HG02642 (cell line): ENCODE results near the gene COL6A1.

Experiments used
- ATAC-seq: cut with Tn5 transposase; IDR thresholded peaks from one replicate; pipeline ENCODE4 v1.9.1; 2021; ENCODE audit warnings: mild to moderate bottlenecking; ENCODE audit not compliant: unreplicated experiment, poor library complexity

The COL6A1 gene

GRCh38 chr21:45992301-45993209 lies 11.0 kb downstream of the COL6A1 start:
- ATAC-seq: no peak

- no peak for ATAC-seq
These were observed 11.9 kb downstream of the COL6A1 start for GRCh38 chr21:45993210-45994085.

GRCh38 chr21:45994086-45994661 lies 12.6 kb downstream of the COL6A1 start:
- no peak for ATAC-seq

GRCh38 chr21:45994759-45995685 lies 13.5 kb downstream of the COL6A1 start:
- no peak for ATAC-seq

- no peak for ATAC-seq
These were observed 14.2 kb downstream of the COL6A1 start for GRCh38 chr21:45995686-45996179.

GRCh38 chr21:45996311-45997204 lies 15.0 kb downstream of the COL6A1 start:
- no peak for ATAC-seq

- ATAC-seq: no peak
These were observed 15.6 kb downstream of the COL6A1 start for GRCh38 chr21:45997205-45997494.

GRCh38 chr21:45997495-45998275 lies 16.1 kb downstream of the COL6A1 start:
- no peak for ATAC-seq

GRCh38 chr21:45998276-45998701 lies 16.7 kb downstream of the COL6A1 start:
- no peak for ATAC-seq

GRCh38 chr21:45998871-45999580 lies 17.5 kb downstream of the COL6A1 start:
- ATAC-seq: no peak

GRCh38 chr21:45999581-46000181 lies 18.1 kb downstream of the COL6A1 start:
- ATAC-seq: no peak

- ATAC-seq: no peak
These were observed 18.7 kb downstream of the COL6A1 start for GRCh38 chr21:46000182-46000730.

- ATAC-seq: no peak
These were observed 19.4 kb downstream of the COL6A1 start for GRCh38 chr21:46000731-46001641.

GRCh38 chr21:46001821-46002681 lies 20.5 kb downstream of the COL6A1 start:
- no peak for ATAC-seq
